GM12878 (cell line): ENCODE data around the gene MTCH2. TPM values are rescaled to one million over a fixed set of nuclear protein-coding genes. Genes with fewer than 3 reads are reported as not detected.

Experiments
- ATAC-seq: fragments of 200-7000 bp; cut with Tn5 transposase; 3 replicates; pipeline ENCODE4 v1.9.1; 2020; ENCODE audit warnings: mild to moderate bottlenecking, moderate library complexity
- BruUV-seq: library from RNA; stranded (reverse); fragments of 400-500 nt; replicated peaks from 2 replicates; lab custom pipeline; 2021; lab: Mats Ljungman, UMichigan
- CTCF ChIA-PET: fragments of 300-600 bp; sonication (Branson Sonifier 250); formaldehyde crosslinking; extraction: SDS; loops from one replicate; lab custom pipeline; 2021; ENCODE audit warnings: inconsistent platforms; lab: Yijun Ruan, JAX
- POLR2A ChIA-PET: fragments of 350-600 bp; formaldehyde crosslinking; extraction: SDS; loops from one replicate; lab custom pipeline; 2021; ENCODE audit warnings: inconsistent platforms; lab: Charles Lee
- RAD21 ChIA-PET: fragments of 300-600 bp; sonication (Branson Sonifier 250); formaldehyde crosslinking; loops from one replicate; lab custom pipeline; 2023; ENCODE audit warnings: antibody characterized with exemption; ENCODE audit not compliant: unreplicated experiment; lab: Charles Lee
- SMC1A ChIA-PET: fragments of 300-600 bp; sonication (Branson Sonifier 250); formaldehyde crosslinking; loops from one replicate; lab custom pipeline; 2023; ENCODE audit not compliant: unreplicated experiment, uncharacterized antibody; lab: Charles Lee
- DNase-seq: peaks from one replicate; pipeline ENCODE4 v3.0.0-alpha.2; 2011; ENCODE audit warnings: low read depth, low spot score
- FAIRE-seq: peaks from 3 replicates; lab custom pipeline; 2011; peaks lifted over from hg19 to GRCh38; lab: Jason Lieb, UNC
- H2AFZ ChIP-seq: 2 replicates; pipeline ENCODE4 v1.6.0; 2011; ENCODE audit warnings: low read depth, low read length, control low read depth; ENCODE audit not compliant: control insufficient read depth
- H3K27ac ChIP-seq: 2 replicates; pipeline ENCODE4 v1.5.1; 2011; ENCODE audit warnings: control low read depth; ENCODE audit not compliant: control insufficient read depth, insufficient read depth
- H3K27me3 ChIP-seq, 2 experiments: replicated peaks in 1 of 2; 2 replicates each; pipeline versions ENCODE4 v1.6.0 to v1.6.1; 2011; ENCODE audit warnings: low read length in 1 of 2; ENCODE audit not compliant: control insufficient read depth in 2 of 2, insufficient read depth in 2 of 2
- H3K36me3 ChIP-seq, 2 experiments: 2 replicates each; pipeline ENCODE4 v1.5.1; 2011; ENCODE audit warnings: low read length in 1 of 2; ENCODE audit not compliant: control insufficient read depth in 2 of 2, insufficient read depth in 2 of 2
- H3K4me1 ChIP-seq: 2 replicates; pipeline ENCODE4 v1.6.1; 2011; ENCODE audit warnings: mild to moderate bottlenecking, low read length, moderate library complexity, mixed read lengths; ENCODE audit not compliant: control insufficient read depth, insufficient read depth
- H3K4me2 ChIP-seq: 2 replicates; pipeline ENCODE4 v1.6.0; 2011; ENCODE audit warnings: control low read depth; ENCODE audit not compliant: control insufficient read depth, insufficient read depth
- H3K4me3 ChIP-seq: fragments of 200-600 bp; sonication (generic); 2 replicates; pipeline ENCODE4 v1.5.1; 2016
- H3K79me2 ChIP-seq: 2 replicates; pipeline ENCODE4 v1.6.0; 2011; ENCODE audit warnings: low read length; ENCODE audit not compliant: control insufficient read depth, insufficient read depth
- H3K9ac ChIP-seq: 2 replicates; pipeline ENCODE4 v1.8.0; 2011; ENCODE audit warnings: low read length, control low read depth, mixed read lengths; ENCODE audit not compliant: control insufficient read depth, insufficient read depth
- H3K9me3 ChIP-seq: replicated peaks from 3 replicates; pipeline ENCODE4 v1.5.1; 2011; ENCODE audit warnings: mild to moderate bottlenecking, low read length; ENCODE audit not compliant: control insufficient read depth, insufficient read depth
- H4K20me1 ChIP-seq: 2 replicates; pipeline ENCODE4 v1.6.0; 2011; ENCODE audit not compliant: control insufficient read depth, insufficient read depth
- CBX5 ChIP-seq: sonication (generic); IDR thresholded peaks from 2 replicates; pipeline ENCODE4 v1.6.1; 2016; ENCODE audit warnings: low read depth, moderate library complexity, mild to moderate bottlenecking, inconsistent platforms
- EZH2 ChIP-seq: IDR thresholded peaks from 2 replicates; pipeline ENCODE4 v1.6.1; 2012; ENCODE audit warnings: low read depth, mild to moderate bottlenecking, control low read depth, inconsistent platforms, low read length, borderline replicate concordance; ENCODE audit not compliant: control insufficient read depth
- IKZF2 ChIP-seq, 2 experiments: fragments of 450-650 bp; IDR thresholded peaks; 2 replicates each; pipeline ENCODE4 v1.6.1; 2017; ENCODE audit warnings: mild to moderate bottlenecking in 2 of 2, moderate library complexity in 2 of 2
- NBN ChIP-seq: fragments of 450-650 bp; IDR thresholded peaks from 2 replicates; pipeline ENCODE4 v1.6.1; 2016
- NFIC ChIP-seq: IDR thresholded peaks from 2 replicates; pipeline ENCODE4 v1.6.1; 2012; ENCODE audit warnings: low read depth, mild to moderate bottlenecking, inconsistent platforms, low read length, moderate library complexity
- NFYA ChIP-seq: IDR thresholded peaks from 2 replicates; pipeline ENCODE4 v1.6.1; 2011; ENCODE audit warnings: low read depth, mild to moderate bottlenecking, low read length, improper control_type of control experiment, borderline replicate concordance
- PRDM15 ChIP-seq: fragments of 450-650 bp; formaldehyde crosslinking; IDR thresholded peaks from 2 replicates; pipeline ENCODE4 v1.4.0; 2020; ENCODE audit warnings: mild to moderate bottlenecking, moderate library complexity
- SIN3A ChIP-seq: IDR thresholded peaks from 2 replicates; pipeline ENCODE4 v1.6.1; 2012; ENCODE audit warnings: low read depth, low read length, improper control_type of control experiment
- USF1 ChIP-seq: IDR thresholded peaks from 2 replicates; pipeline ENCODE4 v1.6.1; 2011; ENCODE audit warnings: borderline replicate concordance, low read depth, mild to moderate bottlenecking, moderate library complexity, mixed read lengths, low read length; ENCODE audit not compliant: insufficient read depth; ENCODE audit errors: extremely low read length
- USF2 ChIP-seq: IDR thresholded peaks from 2 replicates; pipeline ENCODE4 v1.6.1; 2011; ENCODE audit warnings: low read depth, low read length, improper control_type of control experiment, borderline replicate concordance
- WRNIP1 ChIP-seq: IDR thresholded peaks from 2 replicates; pipeline ENCODE4 v1.6.1; 2011; ENCODE audit warnings: low read depth, low read length, improper control_type of control experiment, borderline replicate concordance
- ZBED1 ChIP-seq: IDR thresholded peaks from 2 replicates; pipeline ENCODE4 v1.6.1; 2016; ENCODE audit warnings: borderline replicate concordance
- ZNF207 ChIP-seq: fragments of 450-650 bp; IDR thresholded peaks from 2 replicates; pipeline ENCODE4 v1.6.1; 2014; ENCODE audit warnings: antibody characterized with exemption, mild to moderate bottlenecking, borderline replicate concordance
- ZNF274 ChIP-seq: IDR thresholded peaks from one replicate; pipeline ENCODE4 v1.8.0; 2011; ENCODE audit not compliant: insufficient read length, insufficient read depth
- ZNF384 ChIP-seq: IDR thresholded peaks from 2 replicates; pipeline ENCODE4 v1.6.1; 2012; ENCODE audit warnings: low read depth, mild to moderate bottlenecking, low read length, improper control_type of control experiment, borderline replicate concordance
- ZNF622 ChIP-seq: fragments of 450-650 bp; IDR thresholded peaks from 2 replicates; pipeline ENCODE4 v1.6.1; 2017; ENCODE audit warnings: mild to moderate bottlenecking, inconsistent platforms
- WGBS: methylation state at CpG from one replicate; pipeline ENCODE4 v1.1.6; 2016; ENCODE audit warnings: low lambda C conversion rate; ENCODE audit not compliant: insufficient replicate concordance, insufficient coverage; ENCODE audit errors: missing lambda C conversion rate; 5-methylcytosine and 5-hydroxymethylcytosine counted together
- in situ Hi-C: fragments of 300-500 bp; cut with MboI; formaldehyde crosslinking; loops from 9 replicates; pipeline ENCODE4 v1.14.3; 2018; ENCODE audit warnings: mixed read lengths
- intact Hi-C: fragments of 100-400 bp; cut with micrococcal nuclease; formaldehyde crosslinking; loops from one replicate; pipeline ENCODE4 v1.14.2; 2022; ENCODE audit not compliant: unreplicated experiment
- polyA plus RNA-seq, 11 experiments: library from polyadenylated mRNA; depleted of rRNA in 4 of 11; unstranded in 6 of 11; stranded (reverse) in 5 of 11; fragments of >200 nt; fragmentation: Nextera tagmentation in 4 of 11; fragmentation: Illumina TruSeq in 1 of 11; extraction: Ambion mirVana in 4 of 11; extraction: Trizol in 1 of 11; gene quantifications; 1 replicate in 1 of 11; 2 replicates in 10 of 11; pipeline versions ENCODE4 v1.2.1 to v1.2.3, GENCODE V29; 2011 to 2016; ENCODE audit warnings: inconsistent platforms in 2 of 11, missing spikeins in 2 of 11, low read depth in 1 of 11
- total RNA-seq, 4 experiments: library from RNA; depleted of rRNA in 3 of 4; stranded (reverse); fragments of >200 nt in 3 of 4; fragmentation: Illumina TruSeq in 1 of 4; extraction: Trizol in 1 of 4; gene quantifications; 2 replicates each; pipeline versions ENCODE4 v1.2.1 to v1.2.3, GENCODE V29; 2013 to 2021

Gene MTCH2
- total and polyA plus RNA-seq, 10 of the 15 experiments (the other 5 are each of a cell fraction or from before 2014, with no cell fraction given), result 72.4 to 341 (median 144) TPM

GRCh38 chr11:47607380-47607779, 35.0 kb downstream of the MTCH2 start (continued):
- TF ChIP-seq ZNF622 (no peak), IKZF2 (IDR thresholded peaks at IDR 0.05) (no peak), WRNIP1 (no peak), SIN3A (no peak)

GRCh38 chr11:47606731-47607130, 35.6 kb downstream of the MTCH2 start:
- Histone ChIP-seq H3K4me1 (peaks cover 6% of the 10 kb centered on the region), H3K9ac (no peak overlapping the region), H4K20me1 (no peaks in the 10 kb centered on the region), H3K36me3 (no peaks in the 10 kb centered on the region), H3K79me2 (no peaks in the 10 kb centered on the region), H3K4me3 (no peak overlapping the region), H2AFZ (no peak overlapping the region), H3K27me3 (no peaks in the 10 kb centered on the region; a peak in 1 of 4 replicates), H3K4me2 (no peak overlapping the region), H3K9me3 (no peaks in the 10 kb centered on the region), H3K27ac (no peak overlapping the region)
- ChIA-PET CTCF (interaction anchor here (0.6 to 2.7 kb wide), 4 partner anchors 10 to 55 kb away, joined by 3 to 13 read pairs (median 3); partner anchors contain the start of gene CELF1), RAD21 (interaction anchor here (0.7 to 1.1 kb wide), 3 partner anchors 10 to 109 kb away, joined by 3 read pairs; no protein-coding TSS in a partner anchor), SMC1A (interaction anchor here (0.7 kb wide), 1 partner anchor 1784 kb away, joined by 3 read pairs; no protein-coding TSS in a partner anchor), POLR2A (interaction anchor here (0.6 kb wide), 1 partner anchor 29 kb away, joined by 3 read pairs; no protein-coding TSS in a partner anchor)
- DNase-seq (no peak), FAIRE-seq (no peak), ATAC-seq (peak; percentile 47)
- in situ Hi-C loops, result no loop called here
- WGBS, result 8% methylated on average over 5 of the region's 5 CpGs
- intact Hi-C loops, result no loop called here
- BruUV-seq, result no TSS peak
- TF ChIP-seq CBX5, result no peak
- no peak for TF ChIP-seq ZNF207
- TF ChIP-seq PRDM15, result no peak
- TF ChIP-seq EZH2, result no peak
- TF ChIP-seq ZBED1, result no peak
- TF ChIP-seq ZNF384, result no peak
- no peak for TF ChIP-seq USF1
- TF ChIP-seq USF2, result no peak
- TF ChIP-seq NFYA, result no peak
- TF ChIP-seq NFIC, result no peak
- TF ChIP-seq ZNF274, result no peak
- TF ChIP-seq WRNIP1, result no peak
- no peak for TF ChIP-seq NBN
